Choroid plexus epithelial cell (primary cell): ENCODE measurements around the gene IQCH.
"Not testable (repeated sequence)": the region's sequence is repeated elsewhere in the genome, so short reads cannot be mapped to it uniquely, and the experiment has no call there.

Experiments used
- DNase-seq: peaks from one replicate; pipeline ENCODE4 v3.0.0-alpha.2; 2010; ENCODE audit warnings: low read depth
- H3K4me3 ChIP-seq: 2 replicates; pipeline ENCODE4 v1.5.1; 2011; ENCODE audit warnings: low read depth, mild to moderate bottlenecking, control low read depth, low read length, moderate library complexity
- CTCF ChIP-seq: conservative IDR thresholded peaks from 2 replicates; pipeline ENCODE4 v1.5.1; 2011; ENCODE audit warnings: low read depth, mild to moderate bottlenecking, control low read depth, inconsistent platforms, low read length, moderate library complexity

IQCH gene

GRCh38 chr15:67274236-67274635, 19.6 kb downstream of the IQCH start:
- DNase-seq = no peak
- no peak overlapping the region for H3K4me3 ChIP-seq
- TF ChIP-seq CTCF = no peak

- no peak for TF ChIP-seq CTCF
- no peak for DNase-seq
- no peak overlapping the region for H3K4me3 ChIP-seq
Observed at GRCh38 chr15:67276666-67277065, 22.1 kb downstream of the IQCH start.

- DNase-seq = peak; percentile 73
- peak; percentile 39 for TF ChIP-seq CTCF
- H3K4me3 ChIP-seq = no peak overlapping the region
Observed at GRCh38 chr15:67280217-67280616, 25.6 kb downstream of the IQCH start.

- no peak overlapping the region for H3K4me3 ChIP-seq
- no peak for DNase-seq
- TF ChIP-seq CTCF = no peak
Observed at GRCh38 chr15:67281714-67282113, 27.1 kb downstream of the IQCH start.

- not testable (repeated sequence) for DNase-seq, H3K4me3 ChIP-seq
Observed at GRCh38 chr15:67285625-67286024, 31.0 kb downstream of the IQCH start.

GRCh38 chr15:67286400-67286799, 31.8 kb downstream of the IQCH start:
- DNase-seq, H3K4me3 ChIP-seq: not testable (repeated sequence)

GRCh38 chr15:67290319-67290718, 35.7 kb downstream of the IQCH start:
- H3K4me3 ChIP-seq = no peak overlapping the region
- DNase-seq = peak; percentile 23
- TF ChIP-seq CTCF = no peak

GRCh38 chr15:67296188-67296587, 41.6 kb downstream of the IQCH start:
- no peak overlapping the region for H3K4me3 ChIP-seq
- DNase-seq = no peak
- no peak for TF ChIP-seq CTCF
